Ishikawa (cell line): ENCODE measurements around the gene C11orf68.
A peak's percentile ranks its signal among the peaks of the same experiment; 100 is the strongest.

Source experiments
- CREB1 ChIP-seq: IDR thresholded peaks from 2 replicates; pipeline ENCODE4 v1.6.1; 2012; ENCODE audit warnings: low read depth
- EGR1 ChIP-seq: IDR thresholded peaks from 2 replicates; pipeline ENCODE4 v1.6.1; 2012
- EP300 ChIP-seq: IDR thresholded peaks from 2 replicates; pipeline ENCODE4 v1.6.1; 2012; ENCODE audit warnings: borderline replicate concordance
- RAD21 ChIP-seq: IDR thresholded peaks from 2 replicates; pipeline ENCODE4 v1.6.1; 2012; ENCODE audit warnings: low read depth
- TAF1 ChIP-seq: IDR thresholded peaks from 2 replicates; pipeline ENCODE4 v1.6.1; 2012; ENCODE audit warnings: low read depth, mild to moderate bottlenecking
- TCF12 ChIP-seq: IDR thresholded peaks from 2 replicates; pipeline ENCODE4 v1.6.1; 2012; ENCODE audit warnings: low read depth
- TEAD4 ChIP-seq: IDR thresholded peaks from 2 replicates; pipeline ENCODE4 v1.6.1; 2012
- YY1 ChIP-seq: IDR thresholded peaks from 2 replicates; pipeline ENCODE4 v1.6.1; 2012; ENCODE audit warnings: low read depth
- ZBTB7A ChIP-seq: IDR thresholded peaks from 2 replicates; pipeline ENCODE4 v1.6.1; 2012; ENCODE audit warnings: low read depth
- TF ChIP-seq, protein P1 (sequence below): IDR thresholded peaks from 2 replicates; pipeline ENCODE4 v1.6.1; 2012
- TF ChIP-seq, protein P2 (sequence below): IDR thresholded peaks from 2 replicates; pipeline ENCODE4 v1.6.1; 2012; ENCODE audit warnings: low read depth, mild to moderate bottlenecking

DNA sequence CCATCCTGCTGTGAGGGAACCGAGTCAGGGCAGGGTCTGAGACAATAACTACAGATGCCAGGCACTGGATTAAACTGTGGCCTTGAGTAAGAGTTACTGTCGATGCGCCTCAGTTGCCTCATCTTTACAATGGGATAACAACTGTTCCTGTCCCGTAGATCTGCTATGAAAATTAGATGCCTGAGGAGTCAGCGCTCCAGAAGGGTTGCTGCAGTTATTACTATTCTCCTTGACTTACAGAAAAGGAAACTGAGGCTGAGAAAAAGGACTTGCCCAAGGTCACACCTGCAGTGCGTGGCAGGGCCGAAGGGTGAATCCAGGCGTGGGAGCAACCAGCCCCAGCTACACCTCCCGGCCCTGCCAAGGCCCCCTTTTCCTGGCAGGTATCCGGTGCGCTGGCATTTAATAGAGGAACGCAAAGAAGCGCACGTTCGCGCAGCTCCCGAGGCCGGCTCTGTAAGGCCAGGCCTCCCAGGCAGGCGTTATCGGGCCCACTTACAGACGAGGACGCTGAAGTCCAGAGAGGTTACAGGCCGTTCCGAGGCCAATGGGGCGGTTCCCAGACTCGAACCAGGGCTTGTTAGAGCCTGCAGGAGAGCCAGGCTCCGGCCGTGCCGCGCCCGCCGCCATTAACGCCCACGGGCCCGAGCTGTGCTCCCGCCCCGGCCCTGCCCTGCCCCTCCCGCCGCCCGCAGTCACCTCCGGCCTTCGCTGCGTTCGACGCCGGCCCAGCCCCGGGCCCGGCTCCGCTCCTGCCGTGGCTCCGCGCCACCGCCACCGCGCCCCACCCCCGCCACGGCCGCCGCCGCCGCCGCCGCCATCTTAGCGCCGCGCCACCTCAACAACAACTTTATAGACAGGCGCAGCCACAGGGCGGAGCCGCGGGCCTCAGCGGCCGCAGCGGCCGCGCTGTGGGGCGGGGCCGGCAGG, at the start of gene C11orf68:
- 0 out of 2 replicates have a peak, but pooled peaks have one; percentile 7 for TF ChIP-seq EP300
- peak; percentile 91 for TF ChIP-seq YY1
- TF ChIP-seq TCF12, result no peak
- no peak for TF ChIP-seq RAD21
- no peak for TF ChIP-seq TEAD4
- TF ChIP-seq, protein P1, sequence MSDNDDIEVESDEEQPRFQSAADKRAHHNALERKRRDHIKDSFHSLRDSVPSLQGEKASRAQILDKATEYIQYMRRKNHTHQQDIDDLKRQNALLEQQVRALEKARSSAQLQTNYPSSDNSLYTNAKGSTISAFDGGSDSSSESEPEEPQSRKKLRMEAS, result peak; percentile 29; the same call in 1 of the 2 replicates
- no peak for TF ChIP-seq ZBTB7A
- TF ChIP-seq, protein P2, sequence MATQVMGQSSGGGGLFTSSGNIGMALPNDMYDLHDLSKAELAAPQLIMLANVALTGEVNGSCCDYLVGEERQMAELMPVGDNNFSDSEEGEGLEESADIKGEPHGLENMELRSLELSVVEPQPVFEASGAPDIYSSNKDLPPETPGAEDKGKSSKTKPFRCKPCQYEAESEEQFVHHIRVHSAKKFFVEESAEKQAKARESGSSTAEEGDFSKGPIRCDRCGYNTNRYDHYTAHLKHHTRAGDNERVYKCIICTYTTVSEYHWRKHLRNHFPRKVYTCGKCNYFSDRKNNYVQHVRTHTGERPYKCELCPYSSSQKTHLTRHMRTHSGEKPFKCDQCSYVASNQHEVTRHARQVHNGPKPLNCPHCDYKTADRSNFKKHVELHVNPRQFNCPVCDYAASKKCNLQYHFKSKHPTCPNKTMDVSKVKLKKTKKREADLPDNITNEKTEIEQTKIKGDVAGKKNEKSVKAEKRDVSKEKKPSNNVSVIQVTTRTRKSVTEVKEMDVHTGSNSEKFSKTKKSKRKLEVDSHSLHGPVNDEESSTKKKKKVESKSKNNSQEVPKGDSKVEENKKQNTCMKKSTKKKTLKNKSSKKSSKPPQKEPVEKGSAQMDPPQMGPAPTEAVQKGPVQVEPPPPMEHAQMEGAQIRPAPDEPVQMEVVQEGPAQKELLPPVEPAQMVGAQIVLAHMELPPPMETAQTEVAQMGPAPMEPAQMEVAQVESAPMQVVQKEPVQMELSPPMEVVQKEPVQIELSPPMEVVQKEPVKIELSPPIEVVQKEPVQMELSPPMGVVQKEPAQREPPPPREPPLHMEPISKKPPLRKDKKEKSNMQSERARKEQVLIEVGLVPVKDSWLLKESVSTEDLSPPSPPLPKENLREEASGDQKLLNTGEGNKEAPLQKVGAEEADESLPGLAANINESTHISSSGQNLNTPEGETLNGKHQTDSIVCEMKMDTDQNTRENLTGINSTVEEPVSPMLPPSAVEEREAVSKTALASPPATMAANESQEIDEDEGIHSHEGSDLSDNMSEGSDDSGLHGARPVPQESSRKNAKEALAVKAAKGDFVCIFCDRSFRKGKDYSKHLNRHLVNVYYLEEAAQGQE, result no peak
- peak; percentile 59; the same call in 1 of the 2 replicates for TF ChIP-seq EGR1
- no peak for TF ChIP-seq CREB1
- peak; percentile 10; the same call in 1 of the 2 replicates for TF ChIP-seq TAF1
